HUES6 (cell line): ENCODE data around the gene PSMA4.
"Not testable (repeated sequence)": the region's sequence is repeated elsewhere in the genome, so short reads cannot be mapped to it uniquely, and the experiment has no call there.

Experiments used
- H3K27ac ChIP-seq: 2 replicates; pipeline ENCODE4 v1.7.0; 2013; ENCODE audit warnings: low read depth, mild to moderate bottlenecking, low read length, inconsistent platforms
- H3K27me3 ChIP-seq: 2 replicates; pipeline ENCODE4 v1.6.1; 2013; ENCODE audit warnings: low read length; ENCODE audit not compliant: control insufficient read depth, insufficient read depth
- H3K36me3 ChIP-seq: 2 replicates; pipeline ENCODE4 v1.6.1; 2013; ENCODE audit warnings: low read length; ENCODE audit not compliant: control insufficient read depth, insufficient read depth
- H3K4me1 ChIP-seq: 2 replicates; pipeline ENCODE4 v1.6.1; 2013; ENCODE audit warnings: low read length; ENCODE audit not compliant: control insufficient read depth, insufficient read depth
- H3K4me3 ChIP-seq: 2 replicates; pipeline ENCODE4 v1.5.1; 2013; ENCODE audit warnings: low read depth, low read length
- H3K9ac ChIP-seq: one replicate; pipeline ENCODE4 v1.6.1; 2013; ENCODE audit warnings: mild to moderate bottlenecking, low read length
- H3K9me3 ChIP-seq: 2 replicates; pipeline ENCODE4 v1.6.1; 2013; ENCODE audit warnings: low read depth, low read length; ENCODE audit not compliant: control insufficient read depth, insufficient read depth

The PSMA4 gene

DNA sequence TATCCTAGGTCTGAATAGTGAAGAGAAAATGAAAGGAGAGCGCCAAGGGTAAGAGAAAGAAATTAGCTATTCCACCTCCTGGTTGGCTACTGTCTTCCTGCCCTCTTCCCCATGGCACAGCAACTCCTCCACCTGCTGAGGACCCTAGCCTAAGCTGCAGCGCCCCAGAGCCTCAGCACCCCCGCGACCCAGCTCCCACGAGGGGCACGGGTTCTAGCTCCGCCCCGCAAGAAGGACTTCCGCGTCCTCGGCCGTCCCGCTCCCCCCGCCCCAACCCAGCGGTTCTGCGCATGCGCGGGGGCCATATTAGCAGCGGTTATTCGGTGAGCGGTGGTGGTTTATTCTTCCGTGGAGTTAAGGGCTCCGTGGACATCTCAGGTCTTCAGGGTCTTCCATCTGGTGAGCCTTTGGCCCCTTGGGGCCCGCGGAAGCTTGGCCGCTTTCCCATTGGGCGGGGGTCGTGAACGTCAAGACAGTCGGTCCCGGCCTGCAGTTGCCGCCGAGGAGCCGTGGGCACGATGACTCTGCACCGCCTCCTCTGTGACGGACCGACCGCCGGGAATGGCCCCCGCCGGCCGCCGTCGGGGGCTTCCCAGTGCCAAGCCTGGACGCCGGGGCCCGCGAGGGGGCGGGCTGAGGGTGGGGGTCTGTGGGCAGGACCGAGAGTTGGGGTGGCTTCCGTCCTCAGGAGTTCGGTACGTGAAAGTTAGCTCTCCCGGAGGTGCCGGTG is at the start of gene PSMA4:
TSS of gene PSMA4 (plus strand) at position 304 of the 730 bp plus-strand sequence. CDS start 1,484 bp downstream, outside the sequence.
- Histone ChIP-seq H3K9me3 (no peaks in the 10 kb centered on the region), H3K4me1 (peaks cover 7% of the 10 kb centered on the region), H3K27me3 (no peaks in the 10 kb centered on the region), H3K36me3 (peaks cover 36% of the 10 kb centered on the region), H3K9ac (peak within 1 kb of the TSS; percentile 96), H3K27ac (peak within 1 kb of the TSS; percentile 87), H3K4me3 (peak within 1 kb of the TSS; percentile 91)

DNA sequence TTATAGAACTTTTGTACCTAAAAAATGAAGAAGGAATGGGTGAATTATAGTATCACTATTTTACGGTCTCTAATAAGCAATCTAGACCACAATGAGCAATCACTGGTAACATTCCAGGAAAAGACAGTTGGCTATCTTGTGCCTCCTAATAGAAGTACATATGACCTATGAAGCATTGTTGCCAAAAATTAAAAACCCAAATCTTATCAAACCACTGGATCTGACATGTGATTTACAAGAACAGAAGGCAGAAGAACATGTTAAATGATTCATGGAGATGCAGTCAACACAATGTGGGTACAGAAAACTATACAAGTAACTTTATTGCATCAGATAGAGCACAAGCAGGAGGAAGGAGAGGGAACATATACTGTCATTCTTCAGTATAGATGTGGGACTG is 47.4 kb upstream of the PSMA4 start:
- Histone ChIP-seq H3K27ac (no peak overlapping the region), H3K36me3 (peaks cover 99% of the 10 kb centered on the region), H3K27me3 (no peaks in the 10 kb centered on the region)

GRCh38 chr15:78501857-78502256 is 38.4 kb upstream of the PSMA4 start:
- Histone ChIP-seq H3K27ac (no peak overlapping the region), H3K9ac (no peak overlapping the region), H3K36me3 (peaks cover 40% of the 10 kb centered on the region), H3K4me3 (no peak overlapping the region), H3K9me3 (0 out of 2 replicates have a peak, but pooled peaks cover 6% of the 10 kb centered on the region), H3K27me3 (no peaks in the 10 kb centered on the region; the same call in 1 of the 2 replicates), H3K4me1 (no peaks in the 10 kb centered on the region)

More for the DNA sequence above, 47.4 kb upstream of the PSMA4 start:
- Histone ChIP-seq H3K9me3 (no peaks in the 10 kb centered on the region), H3K9ac (no peak overlapping the region), H3K4me3 (no peak overlapping the region), H3K4me1 (no peaks in the 10 kb centered on the region)

- no peaks in the 10 kb centered on the region for H3K4me1 ChIP-seq
- peaks cover 2% of the 10 kb centered on the region for H3K27me3 ChIP-seq
- no peak overlapping the region for H3K27ac ChIP-seq
- H3K9me3 ChIP-seq = 0 out of 2 replicates have a peak, but pooled peaks cover 6% of the 10 kb centered on the region
- H3K9ac ChIP-seq = no peak overlapping the region
- H3K4me3 ChIP-seq = no peak overlapping the region
- peaks cover 32% of the 10 kb centered on the region for H3K36me3 ChIP-seq
Observed at GRCh38 chr15:78502641-78503040, 37.6 kb upstream of the PSMA4 start.

- Histone ChIP-seq H3K27ac (no peak within 1 kb of the TSS), H3K9me3 (0 out of 2 replicates have a peak, but pooled peaks cover 3% of the 10 kb centered on the region), H3K9ac (peak within 1 kb of the TSS; percentile 58), H3K4me1 (peaks cover 6% of the 10 kb centered on the region; the same call in 1 of the 2 replicates), H3K27me3 (peaks cover 25% of the 10 kb centered on the region), H3K4me3 (peak within 1 kb of the TSS; percentile 83), H3K36me3 (no peaks in the 10 kb centered on the region)
Observed at GRCh38 chr15:78506971-78507830, 33.0 kb upstream of the PSMA4 start, which contains the start of gene HYKK. HYKK (plus strand) TSS chr15:78507577; CDS start chr15:78513089, 5,512 bp downstream.

DNA sequence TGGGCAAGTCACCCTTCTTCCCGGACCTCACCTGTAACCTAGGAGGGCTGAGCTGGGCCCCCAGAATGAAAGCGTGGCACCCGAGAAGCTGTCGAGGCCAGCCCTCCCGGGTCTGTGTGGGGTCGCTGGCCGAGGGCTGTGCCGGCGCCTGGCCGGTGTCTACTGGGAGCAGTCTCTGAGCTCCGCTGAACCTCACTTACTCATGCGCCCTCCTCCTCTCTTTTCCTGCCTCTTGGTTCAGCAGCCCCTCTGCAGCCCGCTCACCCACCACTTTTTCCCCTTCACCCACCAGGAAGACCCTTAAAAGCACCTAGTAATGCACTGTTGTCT is 32.4 kb upstream of the PSMA4 start:
- Histone ChIP-seq H3K9ac (peak overlapping the region; percentile 58), H3K36me3 (no peaks in the 10 kb centered on the region), H3K9me3 (0 out of 2 replicates have a peak, but pooled peaks cover 3% of the 10 kb centered on the region), H3K4me1 (peaks cover 6% of the 10 kb centered on the region; the same call in 1 of the 2 replicates), H3K4me3 (peak overlapping the region; percentile 83), H3K27me3 (peaks cover 25% of the 10 kb centered on the region), H3K27ac (no peak overlapping the region)

DNA sequence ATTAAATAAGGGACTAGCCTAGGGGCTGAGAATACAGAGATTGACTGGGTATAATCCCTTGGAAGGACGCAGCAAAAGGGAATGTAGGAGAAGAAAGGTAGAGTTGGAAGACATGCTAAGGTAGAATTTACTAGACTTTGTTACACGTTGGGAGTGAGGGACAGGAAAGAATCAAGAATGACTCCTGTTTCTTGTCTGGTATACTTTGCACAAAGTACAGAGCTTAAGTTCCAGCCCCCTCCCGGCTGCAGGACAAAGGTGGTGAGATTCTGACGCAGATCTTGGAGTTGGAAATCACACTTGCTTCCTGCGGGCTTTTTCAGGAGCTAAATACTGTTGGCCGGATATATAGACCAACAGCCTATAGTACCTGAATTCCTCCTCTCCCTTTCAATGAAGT is 32.0 kb upstream of the PSMA4 start:
- Histone ChIP-seq H3K36me3 (no peaks in the 10 kb centered on the region), H3K9ac (no peak overlapping the region), H3K4me1 (peaks cover 6% of the 10 kb centered on the region; the same call in 1 of the 2 replicates), H3K27ac (no peak overlapping the region), H3K27me3 (peaks cover 25% of the 10 kb centered on the region), H3K4me3 (peak overlapping the region; percentile 83), H3K9me3 (0 out of 2 replicates have a peak, but pooled peaks cover 3% of the 10 kb centered on the region)

DNA sequence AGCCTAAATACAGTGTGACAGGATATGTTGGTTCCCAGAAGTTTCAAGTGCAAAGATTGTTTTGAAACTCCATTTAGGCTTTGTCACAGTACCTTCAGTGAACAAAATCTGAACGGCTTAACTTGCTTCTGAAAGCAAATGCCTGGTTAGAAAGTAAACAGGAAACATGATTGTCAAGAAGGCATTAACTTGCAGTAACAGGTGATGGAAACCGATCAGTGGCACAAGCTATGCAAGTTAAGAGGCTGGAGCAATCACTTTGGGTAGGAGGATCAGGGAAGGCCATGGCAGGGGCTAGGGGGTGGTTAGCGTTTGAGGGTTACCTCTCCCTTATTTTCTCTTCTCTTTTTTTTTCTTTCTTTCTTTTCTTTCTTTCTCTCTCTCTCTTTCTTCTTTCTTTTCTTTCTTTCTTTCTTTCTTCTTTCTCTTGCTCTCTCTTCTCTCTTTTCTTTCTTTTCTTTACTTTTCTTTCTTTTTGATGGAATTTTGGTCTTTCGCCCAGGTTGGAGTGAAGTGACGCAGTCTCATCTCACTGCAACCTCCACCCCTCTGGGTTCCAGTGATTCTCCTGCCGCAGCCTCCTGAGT is 30.4 kb upstream of the PSMA4 start:
- Histone ChIP-seq H3K4me3 (no peak overlapping the region), H3K27ac (no peak overlapping the region), H3K27me3 (peaks cover 25% of the 10 kb centered on the region), H3K4me1 (peaks cover 6% of the 10 kb centered on the region; the same call in 1 of the 2 replicates), H3K36me3 (no peaks in the 10 kb centered on the region), H3K9ac (no peak overlapping the region), H3K9me3 (no peaks in the 10 kb centered on the region)

DNA sequence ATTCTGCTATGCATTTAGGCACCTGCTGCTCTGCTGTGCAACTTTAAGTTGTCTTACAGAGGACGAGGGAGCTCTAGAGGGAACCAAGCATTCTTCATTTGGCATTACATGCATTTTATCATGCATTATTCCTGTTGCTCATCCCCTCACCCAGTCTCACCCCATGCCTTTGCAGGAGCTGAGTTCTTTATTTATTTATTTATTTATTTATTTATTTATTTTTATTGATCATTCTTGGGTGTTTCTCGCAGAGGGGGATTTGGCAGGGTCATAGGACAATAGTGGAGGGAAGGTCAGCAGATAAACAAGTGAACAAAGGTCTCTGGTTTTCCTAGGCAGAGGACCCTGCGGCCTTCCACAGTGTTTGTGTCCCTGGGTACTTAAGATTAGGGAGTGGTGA is 20.2 kb upstream of the PSMA4 start:
- H3K4me3 ChIP-seq = not testable (repeated sequence)

DNA sequence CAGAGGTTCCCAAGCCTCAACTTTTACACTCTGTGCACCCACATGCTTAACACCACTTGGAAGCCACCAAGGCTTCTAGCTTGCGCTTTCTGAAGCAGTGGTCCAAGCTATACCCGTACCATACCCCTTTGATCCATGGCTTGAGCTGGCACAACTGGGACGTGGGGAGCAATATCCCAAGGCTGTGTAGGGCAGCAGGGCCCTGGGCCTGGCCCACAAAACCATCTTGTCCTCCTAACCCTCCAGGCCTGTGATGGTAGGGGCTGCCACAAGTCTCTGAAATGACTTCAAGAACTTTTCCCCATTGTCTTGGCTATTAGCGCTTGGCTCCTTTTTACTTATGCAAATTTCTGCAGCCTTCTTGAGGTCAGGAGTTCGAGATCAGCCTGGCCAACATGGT is 16.0 kb upstream of the PSMA4 start:
- Histone ChIP-seq H3K4me3 (no peak overlapping the region), H3K9ac (no peak overlapping the region), H3K9me3 (peaks cover 21% of the 10 kb centered on the region), H3K27me3 (no peaks in the 10 kb centered on the region), H3K4me1 (no peaks in the 10 kb centered on the region), H3K36me3 (no peaks in the 10 kb centered on the region), H3K27ac (no peak overlapping the region)

More for the DNA sequence above, 20.2 kb upstream of the PSMA4 start:
- H3K9me3 ChIP-seq = peaks cover 16% of the 10 kb centered on the region
- not testable (repeated sequence) for H3K27me3 ChIP-seq, H3K4me1 ChIP-seq, H3K9ac ChIP-seq, H3K36me3 ChIP-seq, H3K27ac ChIP-seq
